Measurements from ENCODE around the gene C10orf143. TPM values are rescaled to one million over a fixed set of nuclear protein-coding genes. Genes with fewer than 3 reads are reported as not detected.
A peak's percentile ranks its signal among the peaks of the same experiment; 100 is the strongest.
"Not testable (repeated sequence)": the region's sequence is repeated elsewhere in the genome, so short reads cannot be mapped to it uniquely, and the experiment has no call there.

The C10orf143 gene
- total and polyA plus RNA-seq, 3 experiments from 2014 or later, result 5.7 to 24.6 (median 6.7) TPM

DNA sequence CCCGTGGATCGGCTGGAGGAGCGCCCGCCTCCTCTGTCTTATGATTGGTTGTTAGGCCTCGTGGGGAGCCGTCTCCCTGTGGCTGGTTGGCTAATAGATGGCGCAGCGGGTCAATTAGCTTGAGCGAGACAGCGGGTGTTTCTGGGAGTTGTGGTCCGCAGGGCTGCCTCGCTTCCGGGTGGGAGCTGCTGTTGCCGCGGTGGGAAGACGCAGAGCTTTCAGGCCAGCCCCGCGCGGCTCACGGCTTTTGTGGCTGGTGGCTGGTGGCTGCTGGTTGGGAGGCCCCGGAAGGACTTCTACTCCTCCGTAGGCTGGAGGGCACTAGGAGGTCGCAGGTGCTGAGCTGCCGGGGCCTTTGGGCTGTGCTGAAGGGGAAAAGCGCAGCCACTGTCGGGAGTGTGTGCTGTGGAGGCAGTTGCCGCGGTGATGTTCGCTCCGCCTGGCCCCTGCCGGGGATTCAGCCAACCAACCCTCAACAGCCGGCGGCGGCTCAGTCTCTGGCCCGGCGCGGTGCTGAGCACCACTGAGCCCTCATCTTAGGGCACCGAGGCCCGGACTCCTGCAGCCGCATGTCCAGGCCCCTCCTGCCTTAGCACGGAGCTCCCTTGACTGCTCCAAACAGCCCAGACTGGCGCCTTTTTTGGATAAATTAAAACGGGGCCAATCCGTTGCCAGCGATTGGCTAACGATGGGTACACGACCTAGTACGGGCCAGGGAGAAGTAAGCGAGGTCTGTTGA is 652 bp upstream of the C10orf143 start:
- Mint-ChIP-seq H3K4me3 (peak overlapping the region; percentile 95 to 100 (median 99)), H3K27ac (peak overlapping the region; percentile 95 to 99 (median 98)), H3K27me3 (no peaks in the 10 kb centered on the region), H3K36me3 (peaks cover 0 to 22% (median 0%) of the 10 kb centered on the region in 3 donors), H3K9me3 (peaks cover 0 to 2% (median 1%) of the 10 kb centered on the region in 5 donors), H3K4me1 (peaks cover 50 to 59% (median 56%) of the 10 kb centered on the region in 3 donors)
- Histone ChIP-seq H3K4me1 (ENCODE audit: insufficient read depth, low read length) (peaks cover 23% of the 10 kb centered on the region), H3K4me3 (ENCODE audit: low read length) (peak overlapping the region; percentile 85), H3K9me3 (ENCODE audit: low read length) (no peaks in the 10 kb centered on the region), H3K27me3 (ENCODE audit: insufficient read depth, low read length, poor library complexity, severe bottlenecking) (no peaks in the 10 kb centered on the region), H3K27ac (ENCODE audit: low read depth, low read length) (peak overlapping the region; percentile 87), H3K36me3 (ENCODE audit: insufficient read depth, low read length) (no peaks in the 10 kb centered on the region)
- POLR2A ChIA-PET, result interaction anchor here (0.5 to 2.9 kb wide), 5 partner anchors 16 to 645 kb away, joined by 4 to 69 read pairs (median 5); partner anchors contain the start of genes GLRX3 and MGMT
- peak; percentile 92 to 97 (median 97) for DNase-seq
- CTCF ChIA-PET, result interaction anchor here (0.9 to 3.3 kb wide), 11 partner anchors 10 to 1899 kb away, joined by 3 to 65 read pairs (median 5); partner anchors contain the start of gene GLRX3

DNA sequence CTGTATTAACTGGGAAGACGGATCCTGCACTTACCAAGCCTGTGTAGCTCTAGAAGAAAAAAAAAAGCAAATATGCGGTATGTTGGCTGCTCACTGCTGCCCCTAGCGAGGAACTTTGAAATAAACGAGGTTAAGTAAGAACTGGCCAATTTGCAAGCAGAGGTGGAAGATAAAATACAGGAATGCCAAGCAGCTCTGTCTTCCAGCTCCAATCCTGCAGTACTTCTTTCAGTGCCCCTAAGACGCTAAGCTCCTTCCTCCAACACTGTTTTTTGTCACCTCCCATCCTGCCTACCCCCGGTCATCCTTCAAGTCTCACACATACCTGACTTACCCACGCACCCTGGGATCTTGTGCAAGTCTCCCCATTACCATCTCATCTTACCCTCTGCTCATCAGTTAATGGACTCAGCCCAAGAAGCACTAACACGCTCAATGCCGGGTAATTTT is 809 bp downstream of the C10orf143 start:
- H3K36me3 ChIP-seq (ENCODE audit: insufficient read depth, low read length), result no peaks in the 10 kb centered on the region
- Mint-ChIP-seq H3K27me3 (no peaks in the 10 kb centered on the region), H3K27ac (peak overlapping the region; percentile 95 to 99 (median 98)), H3K9me3 (peaks cover 0 to 2% (median 0%) of the 10 kb centered on the region in 5 donors), H3K4me1 (peaks cover 52 to 62% (median 60%) of the 10 kb centered on the region in 3 donors), H3K4me3 (peak overlapping the region; percentile 95 to 100 (median 99)), H3K36me3 (peaks cover 0 to 27% (median 0%) of the 10 kb centered on the region in 3 donors)
- peak; percentile 63 to 80 (median 75) for DNase-seq
- peak overlapping the region; percentile 85 for H3K4me3 ChIP-seq (ENCODE audit: low read length)
- ChIA-PET CTCF (interaction anchor here (0.7 to 3.3 kb wide), 14 partner anchors 11 to 1079 kb away, joined by 3 to 65 read pairs (median 5); partner anchors contain the start of genes GLRX3 and MGMT), POLR2A (interaction anchor here (0.6 to 2.9 kb wide), 3 partner anchors 16 to 643 kb away, joined by 3 to 69 read pairs (median 3); partner anchors contain the start of genes GLRX3 and MGMT)
- no peaks in the 10 kb centered on the region for H3K27me3 ChIP-seq (ENCODE audit: insufficient read depth, low read length, poor library complexity, severe bottlenecking)
- peaks cover 23% of the 10 kb centered on the region for H3K4me1 ChIP-seq (ENCODE audit: insufficient read depth, low read length)
- peak overlapping the region; percentile 87 for H3K27ac ChIP-seq (ENCODE audit: low read depth, low read length)
- H3K9me3 ChIP-seq (ENCODE audit: low read length), result no peaks in the 10 kb centered on the region

- peak overlapping the region; percentile 33 to 100 (median 98) for H3K4me3 Mint-ChIP-seq
- peak overlapping the region; percentile 87 for H3K27ac ChIP-seq (ENCODE audit: low read depth, low read length)
- ChIA-PET CTCF (interaction anchor here (0.7 to 3.3 kb wide), 11 partner anchors 11 to 1078 kb away, joined by 3 to 65 read pairs (median 5); partner anchors contain the start of genes GLRX3 and MGMT), POLR2A (interaction anchor here (2.9 kb wide), 1 partner anchor 28 kb away, joined by 69 read pairs; the partner anchor contains the start of gene GLRX3)
- H3K4me1 ChIP-seq (ENCODE audit: insufficient read depth, low read length), result peaks cover 23% of the 10 kb centered on the region
- H3K9me3 ChIP-seq (ENCODE audit: low read length), result no peaks in the 10 kb centered on the region
- H3K4me1 Mint-ChIP-seq, result peaks cover 52 to 62% (median 60%) of the 10 kb centered on the region in 3 donors
- peak overlapping the region in 7 of 8 donors; percentile 49 to 95 (median 74) for H3K27ac Mint-ChIP-seq
- no peak for DNase-seq
- peaks cover 0 to 2% (median 0%) of the 10 kb centered on the region in 5 donors for H3K9me3 Mint-ChIP-seq
- H3K27me3 Mint-ChIP-seq, result no peaks in the 10 kb centered on the region
- H3K4me3 ChIP-seq (ENCODE audit: low read length), result peak overlapping the region; percentile 85
- no peaks in the 10 kb centered on the region for H3K27me3 ChIP-seq (ENCODE audit: insufficient read depth, low read length, poor library complexity, severe bottlenecking)
- H3K36me3 ChIP-seq (ENCODE audit: insufficient read depth, low read length), result no peaks in the 10 kb centered on the region
- H3K36me3 Mint-ChIP-seq, result peaks cover 0 to 33% (median 0%) of the 10 kb centered on the region in 3 donors
These were observed 1.6 kb downstream of the C10orf143 start for GRCh38 chr10:130108934-130109604.

DNA sequence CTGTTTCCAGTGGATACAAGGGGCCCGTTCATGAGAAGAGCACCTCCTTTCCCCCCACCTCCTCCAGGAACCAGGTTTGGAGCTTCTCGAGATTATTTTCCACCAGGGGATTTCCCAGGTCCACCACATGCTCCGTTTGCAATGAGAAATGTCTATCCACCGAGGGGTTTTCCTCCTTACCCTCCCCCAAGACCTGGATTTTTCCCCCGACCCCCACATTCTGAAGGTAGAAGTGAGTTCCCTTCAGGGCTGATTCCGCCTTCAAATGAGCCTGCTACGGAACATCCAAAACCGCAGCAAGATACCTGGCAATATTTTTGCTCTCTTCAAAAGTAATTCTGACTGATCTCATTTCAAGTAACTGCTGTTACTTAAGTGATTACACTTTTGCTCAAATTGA is 2.5 kb downstream of the C10orf143 start:
- Mint-ChIP-seq H3K4me3 (peak overlapping the region in 4 of 7 donors; percentile 19 to 62 (median 32)), H3K4me1 (peaks cover 52 to 60% (median 58%) of the 10 kb centered on the region in 3 donors), H3K27ac (peak overlapping the region in 4 of 8 donors; percentile 9 to 91 (median 66)), H3K36me3 (peaks cover 0 to 39% (median 0%) of the 10 kb centered on the region in 3 donors)
- H3K36me3 ChIP-seq (ENCODE audit: insufficient read depth, low read length); H3K27ac ChIP-seq (ENCODE audit: low read depth, low read length); H3K4me3 ChIP-seq (ENCODE audit: low read length); H3K9me3 ChIP-seq (ENCODE audit: low read length); CTCF ChIA-PET; DNase-seq; POLR2A ChIA-PET; H3K9me3 Mint-ChIP-seq; H3K27me3 Mint-ChIP-seq; H3K27me3 ChIP-seq (ENCODE audit: insufficient read depth, low read length, poor library complexity, severe bottlenecking): not testable (repeated sequence)
- peaks cover 23% of the 10 kb centered on the region for H3K4me1 ChIP-seq (ENCODE audit: insufficient read depth, low read length)

GRCh38 chr10:130105724-130106123 is 4.9 kb downstream of the C10orf143 start:
- H3K9me3 Mint-ChIP-seq, result no peaks in the 10 kb centered on the region
- H3K4me3 Mint-ChIP-seq, result no peak overlapping the region
- peaks cover 0 to 36% (median 4%) of the 10 kb centered on the region in 3 donors for H3K36me3 Mint-ChIP-seq
- Histone ChIP-seq H3K4me1 (ENCODE audit: insufficient read depth, low read length) (peaks cover 12% of the 10 kb centered on the region), H3K9me3 (ENCODE audit: low read length) (no peaks in the 10 kb centered on the region), H3K27me3 (ENCODE audit: insufficient read depth, low read length, poor library complexity, severe bottlenecking) (no peaks in the 10 kb centered on the region), H3K4me3 (ENCODE audit: low read length) (no peak overlapping the region), H3K27ac (ENCODE audit: low read depth, low read length) (no peak overlapping the region), H3K36me3 (ENCODE audit: insufficient read depth, low read length) (no peaks in the 10 kb centered on the region)
- peaks cover 36 to 44% (median 43%) of the 10 kb centered on the region in 3 donors for H3K4me1 Mint-ChIP-seq
- ChIA-PET POLR2A (no interaction called here), CTCF (interaction anchor here (1.3 kb wide), 1 partner anchor 1894 kb away, joined by 3 read pairs; no protein-coding TSS in a partner anchor)
- H3K27ac Mint-ChIP-seq, result peak overlapping the region in 1 of 8 donors; percentile 50
- DNase-seq, result no peak
- H3K27me3 Mint-ChIP-seq, result no peaks in the 10 kb centered on the region

- Histone ChIP-seq H3K4me3 (ENCODE audit: low read length) (no peak overlapping the region), H3K4me1 (ENCODE audit: insufficient read depth, low read length) (no peaks in the 10 kb centered on the region), H3K36me3 (ENCODE audit: insufficient read depth, low read length) (no peaks in the 10 kb centered on the region), H3K9me3 (ENCODE audit: low read length) (no peaks in the 10 kb centered on the region), H3K27ac (ENCODE audit: low read depth, low read length) (no peak overlapping the region), H3K27me3 (ENCODE audit: insufficient read depth, low read length, poor library complexity, severe bottlenecking) (no peaks in the 10 kb centered on the region)
- Mint-ChIP-seq H3K9me3 (peaks cover 0 to 4% (median 2%) of the 10 kb centered on the region in 5 donors), H3K36me3 (peaks cover 18 to 37% (median 25%) of the 10 kb centered on the region in 3 donors), H3K27ac (no peak overlapping the region), H3K4me1 (no peaks in the 10 kb centered on the region), H3K27me3 (no peaks in the 10 kb centered on the region), H3K4me3 (no peak overlapping the region)
- POLR2A ChIA-PET, result no interaction called here
- no peak for DNase-seq
- CTCF ChIA-PET, result interaction anchor here (2.5 kb wide), 1 partner anchor 11 kb away, joined by 9 read pairs; the partner anchor contains the start of gene C10orf143
These were observed 11.3 kb downstream of the C10orf143 start for GRCh38 chr10:130099344-130099743.

DNA sequence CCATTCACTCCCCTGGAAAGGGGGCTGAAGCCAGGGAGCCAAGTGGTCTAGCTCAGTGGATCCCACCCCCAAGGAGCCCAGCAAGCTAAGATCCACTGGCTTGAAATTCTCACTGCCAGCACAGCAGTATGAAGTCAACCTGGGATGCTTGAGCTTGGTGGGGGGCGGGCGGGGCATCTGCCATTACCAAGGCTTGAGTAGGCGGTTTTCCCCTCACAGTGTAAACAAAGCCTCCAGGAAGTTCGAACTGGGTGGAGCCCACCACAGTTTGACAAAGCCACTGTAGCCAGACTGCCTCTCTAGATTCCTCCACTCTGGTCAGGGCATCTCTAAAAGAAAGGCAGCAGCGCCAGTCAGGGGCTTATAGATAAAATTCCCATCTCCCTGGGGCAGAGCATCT is 20.1 kb downstream of the C10orf143 start:
- peaks cover 12 to 32% (median 30%) of the 10 kb centered on the region in 5 donors for H3K9me3 Mint-ChIP-seq
- POLR2A ChIA-PET; H3K27me3 ChIP-seq (ENCODE audit: insufficient read depth, low read length, poor library complexity, severe bottlenecking); H3K36me3 ChIP-seq (ENCODE audit: insufficient read depth, low read length); H3K4me3 ChIP-seq (ENCODE audit: low read length); H3K27ac ChIP-seq (ENCODE audit: low read depth, low read length); H3K27me3 Mint-ChIP-seq; H3K4me1 ChIP-seq (ENCODE audit: insufficient read depth, low read length); DNase-seq; H3K9me3 ChIP-seq (ENCODE audit: low read length): not testable (repeated sequence)
- H3K4me3 Mint-ChIP-seq, result peak overlapping the region in 1 of 7 donors; percentile 15
- peaks cover 41 to 85% (median 67%) of the 10 kb centered on the region in 3 donors for H3K36me3 Mint-ChIP-seq
- peak overlapping the region in 2 of 8 donors; percentile 22 to 23 for H3K27ac Mint-ChIP-seq
- H3K4me1 Mint-ChIP-seq, result peaks cover 16 to 35% (median 32%) of the 10 kb centered on the region in 3 donors
- CTCF ChIA-PET, result interaction anchor here (1.4 kb wide), 1 partner anchor 37 kb away, joined by 3 read pairs; no protein-coding TSS in a partner anchor

All from CD8-positive, alpha-beta memory T cell (primary cell).